ENCODE results near the gene USP34.

GRCh38 chr2:61431345-61431744, 39.5 kb downstream of the USP34 start:
- no peak for TF ChIP-seq POLR2A (IDR thresholded peaks at IDR 0.05)
- TF ChIP-seq, protein P1, sequence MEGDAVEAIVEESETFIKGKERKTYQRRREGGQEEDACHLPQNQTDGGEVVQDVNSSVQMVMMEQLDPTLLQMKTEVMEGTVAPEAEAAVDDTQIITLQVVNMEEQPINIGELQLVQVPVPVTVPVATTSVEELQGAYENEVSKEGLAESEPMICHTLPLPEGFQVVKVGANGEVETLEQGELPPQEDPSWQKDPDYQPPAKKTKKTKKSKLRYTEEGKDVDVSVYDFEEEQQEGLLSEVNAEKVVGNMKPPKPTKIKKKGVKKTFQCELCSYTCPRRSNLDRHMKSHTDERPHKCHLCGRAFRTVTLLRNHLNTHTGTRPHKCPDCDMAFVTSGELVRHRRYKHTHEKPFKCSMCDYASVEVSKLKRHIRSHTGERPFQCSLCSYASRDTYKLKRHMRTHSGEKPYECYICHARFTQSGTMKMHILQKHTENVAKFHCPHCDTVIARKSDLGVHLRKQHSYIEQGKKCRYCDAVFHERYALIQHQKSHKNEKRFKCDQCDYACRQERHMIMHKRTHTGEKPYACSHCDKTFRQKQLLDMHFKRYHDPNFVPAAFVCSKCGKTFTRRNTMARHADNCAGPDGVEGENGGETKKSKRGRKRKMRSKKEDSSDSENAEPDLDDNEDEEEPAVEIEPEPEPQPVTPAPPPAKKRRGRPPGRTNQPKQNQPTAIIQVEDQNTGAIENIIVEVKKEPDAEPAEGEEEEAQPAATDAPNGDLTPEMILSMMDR (IDR thresholded peaks at IDR 0.05): no peak

Measured in esophagus squamous epithelium (tissue), 4 donors.